ENCODE measurements around the gene SOWAHD. TPM values are rescaled to one million over a fixed set of nuclear protein-coding genes. Genes with fewer than 3 reads are reported as not detected.

SOWAHD gene, protein sequence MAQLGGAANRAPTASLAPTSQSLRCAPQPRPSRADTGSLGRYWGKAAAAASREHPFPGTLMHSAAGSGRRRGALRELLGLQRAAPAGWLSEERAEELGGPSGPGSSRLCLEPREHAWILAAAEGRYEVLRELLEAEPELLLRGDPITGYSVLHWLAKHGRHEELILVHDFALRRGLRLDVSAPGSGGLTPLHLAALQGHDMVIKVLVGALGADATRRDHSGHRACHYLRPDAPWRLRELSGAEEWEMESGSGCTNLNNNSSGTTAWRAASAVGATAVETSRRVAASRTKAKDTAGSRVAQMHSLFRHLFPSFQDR
- 0.23 and 1.1 TPM in 2 replicates for total RNA-seq (ENCODE audit: low replicate concordance)

DNA sequence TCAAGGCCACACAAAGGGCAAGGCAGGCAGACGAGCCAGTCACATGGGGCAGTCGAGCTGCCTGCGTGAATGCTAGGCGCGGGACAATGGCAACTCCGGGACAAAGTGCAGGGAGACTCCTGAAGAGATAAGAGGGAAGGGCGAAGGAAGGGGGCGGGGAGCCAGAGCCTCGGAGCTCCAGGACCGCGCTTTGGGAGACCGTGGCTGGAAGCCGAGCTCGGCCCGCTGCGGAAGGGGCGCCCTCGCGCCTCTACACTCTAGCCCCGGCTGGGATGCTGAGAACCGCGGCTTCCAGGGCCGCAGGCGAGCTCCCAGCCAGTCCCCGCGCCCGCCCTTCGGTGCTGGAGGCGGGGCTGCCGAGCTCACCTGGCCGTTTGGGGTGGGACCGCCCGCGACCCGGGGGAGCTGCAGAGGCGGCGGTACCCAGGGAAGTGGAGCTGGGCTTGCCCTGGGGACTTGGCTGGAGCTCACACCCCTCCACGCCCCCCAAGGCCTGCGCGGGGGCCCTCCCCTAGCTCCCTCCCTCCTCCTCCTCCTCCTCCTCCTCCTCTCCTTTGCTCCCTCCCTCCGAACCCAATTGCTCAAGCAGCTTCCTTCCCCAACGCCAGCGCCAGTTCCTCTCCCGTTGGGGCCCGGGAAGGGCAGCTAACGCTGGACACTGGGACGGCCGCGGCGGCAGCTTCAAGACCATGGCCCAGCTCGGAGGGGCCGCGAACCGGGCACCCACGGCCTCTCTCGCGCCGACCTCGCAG, at the start of gene SOWAHD:
Gene SOWAHD (plus strand): TSS at position 610 of the 752 bp plus-strand sequence. CDS start 80 bp downstream, at position 690.

DNA sequence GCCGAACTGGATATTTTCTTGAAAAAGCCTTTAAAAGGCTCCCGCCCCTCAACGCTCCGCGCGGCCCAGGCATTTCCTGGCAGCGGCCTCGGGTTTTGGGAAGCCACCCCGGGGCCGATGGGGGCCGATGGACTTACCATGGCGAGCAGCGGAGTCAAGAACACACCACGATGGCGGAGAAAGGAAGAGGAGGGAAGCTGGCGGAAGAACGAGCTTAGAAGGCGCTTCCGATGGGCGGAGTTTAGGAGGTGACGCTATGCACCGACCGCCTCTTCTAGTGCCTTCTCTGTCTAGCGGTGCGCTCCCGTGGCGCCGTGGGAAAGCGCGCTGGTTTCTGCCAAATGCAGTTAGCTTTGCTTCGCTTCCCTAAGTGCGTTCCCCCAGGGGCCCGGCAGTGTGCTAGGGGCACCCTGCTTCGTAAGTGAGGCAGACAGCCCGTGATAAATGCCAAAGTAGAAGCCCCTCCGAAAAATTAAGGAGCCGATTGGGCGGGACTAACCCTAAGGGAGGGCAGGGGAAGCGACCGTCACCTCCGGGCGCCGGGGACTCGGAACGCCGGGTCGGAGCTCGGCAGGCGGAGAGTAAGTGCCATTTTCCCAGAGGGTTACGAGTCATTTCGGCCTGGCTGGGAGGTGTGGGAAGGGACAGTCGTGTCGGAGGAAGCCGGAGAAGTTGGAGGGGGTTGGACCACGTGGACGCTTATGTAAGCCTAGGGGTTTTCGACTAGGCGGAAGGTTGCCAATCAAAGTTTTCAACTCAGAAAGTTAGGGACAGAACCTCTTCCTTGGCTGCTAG, 33.2 kb downstream of the SOWAHD start, which contains the start of gene RPL39:
Gene RPL39 (minus strand): TSS at position 194 of the 795 bp plus-strand sequence. CDS start 54 bp downstream, at position 140.

Other genes starting within 250 kb of the SOWAHD start
- 32.2 and 40.1 TPM in 2 replicates for gene STEEP1, start 193.2 kb upstream of the SOWAHD start, total RNA-seq (ENCODE audit: low replicate concordance)
- gene UBE2A, start 184.0 kb upstream of the SOWAHD start, total RNA-seq (ENCODE audit: low replicate concordance), result 9.4 and 19.8 TPM in 2 replicates
- 3.5 and 3.6 TPM in 2 replicates for gene NKRF, start 152.2 kb upstream of the SOWAHD start, total RNA-seq (ENCODE audit: low replicate concordance)
- gene SEPTIN6, start 65.4 kb upstream of the SOWAHD start, total RNA-seq (ENCODE audit: low replicate concordance), result 9.6 and 35.5 TPM in 2 replicates
- gene RPL39, start 33.0 kb downstream of the SOWAHD start, total RNA-seq (ENCODE audit: low replicate concordance), result 2,273 and 2,296 TPM in 2 replicates
- 1.6 and 2.0 TPM in 2 replicates for gene UPF3B, start 94.4 kb downstream of the SOWAHD start, total RNA-seq (ENCODE audit: low replicate concordance)
- 18.6 and 19.0 TPM in 2 replicates for gene RNF113A, start 113.1 kb downstream of the SOWAHD start, total RNA-seq (ENCODE audit: low replicate concordance)
- gene NDUFA1, start 113.2 kb downstream of the SOWAHD start, total RNA-seq (ENCODE audit: low replicate concordance), result 138 and 171 TPM in 2 replicates
- gene AKAP14, start 137.3 kb downstream of the SOWAHD start, total RNA-seq (ENCODE audit: low replicate concordance), result not detected in 2 replicates
- gene NKAP, start 185.2 kb downstream of the SOWAHD start, total RNA-seq (ENCODE audit: low replicate concordance), result 1.5 and 3.8 TPM in 2 replicates

Data from smooth muscle cell of the coronary artery (primary cell).